GOT3 (cell line): Measurements from ENCODE around the gene NR2C1.
"Not testable (repeated sequence)": the region's sequence is repeated elsewhere in the genome, so short reads cannot be mapped to it uniquely, and the experiment has no call there.

Experiments
- DNase-seq: peaks from one replicate; lab custom pipeline; 2025; ENCODE audit warnings: mixed read lengths; lab: John Stamatoyannopoulos, UW

The NR2C1 gene

DNA sequence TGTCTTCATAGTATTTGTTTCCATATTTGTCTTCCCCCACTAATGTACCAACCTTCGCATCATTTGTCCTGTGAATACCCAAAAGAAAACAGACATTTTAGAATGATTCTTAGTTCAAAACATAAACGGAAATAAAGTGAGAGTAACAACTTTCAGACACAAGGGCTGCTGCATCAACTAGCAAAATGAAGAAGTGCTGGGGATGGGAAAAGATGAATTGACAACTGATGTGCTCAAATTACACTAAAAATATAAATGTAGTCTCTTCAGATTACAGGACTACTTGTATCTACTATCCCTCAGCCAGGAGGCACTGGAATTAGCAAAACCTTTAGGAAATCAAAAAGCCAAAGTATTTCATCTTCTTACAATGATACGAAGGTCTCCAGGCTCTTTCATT, 70.7 kb downstream of the NR2C1 start:
- no peak for DNase-seq

GRCh38 chr12:94998326-94998725, 75.1 kb downstream of the NR2C1 start:
- no peak for DNase-seq

GRCh38 chr12:94997726-94998125, 75.7 kb downstream of the NR2C1 start:
- no peak for DNase-seq

- DNase-seq = no peak
These were observed 76.4 kb downstream of the NR2C1 start for GRCh38 chr12:94997061-94997460.

DNA sequence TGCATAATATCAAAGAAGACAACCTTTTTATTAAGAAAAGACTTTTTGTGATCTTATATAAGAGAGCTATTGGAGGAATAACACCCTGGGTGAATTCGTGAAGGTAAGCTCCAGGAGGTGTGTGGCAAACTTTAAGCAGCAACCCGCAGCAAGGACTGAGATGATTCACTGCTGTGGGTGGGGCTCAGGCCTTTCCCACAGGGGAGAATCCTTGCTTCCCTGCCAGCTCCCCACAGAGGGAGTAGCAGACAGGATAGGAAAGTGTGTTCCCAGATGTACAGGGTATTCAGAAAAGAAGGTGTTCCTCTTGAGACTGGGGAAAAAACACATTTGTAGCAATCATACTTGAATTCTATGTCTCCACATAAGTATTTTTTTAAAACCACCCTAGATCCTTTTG, 79.1 kb downstream of the NR2C1 start:
- DNase-seq = no peak

DNA sequence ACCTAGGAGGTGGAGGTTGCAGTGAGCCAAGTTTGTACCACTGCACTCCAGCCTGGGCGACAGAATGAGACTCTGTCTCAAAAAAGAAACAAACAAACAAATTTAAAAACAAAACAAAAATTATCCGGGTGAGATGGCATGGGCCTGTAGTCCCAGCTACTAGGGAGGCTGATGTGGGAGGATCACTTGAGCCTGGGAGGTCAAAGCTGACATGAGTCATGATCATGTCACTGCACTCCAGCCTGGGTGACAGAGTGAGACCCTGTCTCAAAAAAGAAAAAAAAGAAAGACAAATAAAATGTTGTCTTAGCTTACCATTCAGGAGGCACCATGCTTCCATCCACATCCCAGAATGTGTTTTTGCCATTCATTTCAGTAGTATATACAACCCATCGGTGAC, 79.6 kb downstream of the NR2C1 start:
- DNase-seq = not testable (repeated sequence)

- DNase-seq = no peak
These were observed 83.2 kb downstream of the NR2C1 start for GRCh38 chr12:94990222-94990621.

DNA sequence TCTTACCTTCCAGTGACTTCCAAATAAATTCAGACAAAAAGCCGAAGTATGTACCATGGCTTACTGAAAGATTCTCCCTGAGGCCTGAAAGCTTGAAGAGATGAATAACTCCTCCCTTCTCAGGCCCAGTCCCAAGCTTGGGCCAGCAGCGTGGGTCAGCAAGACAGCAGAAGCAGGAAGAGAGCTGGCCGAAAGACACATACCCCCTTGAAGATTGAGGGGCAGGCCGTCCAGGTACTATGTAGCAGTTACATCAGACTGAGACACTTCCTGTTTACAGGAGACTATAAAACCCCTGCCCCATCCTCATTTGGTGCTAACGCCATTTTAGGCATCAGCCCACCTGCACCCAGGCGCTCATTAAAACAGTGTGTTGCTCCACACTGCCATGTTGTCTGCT, 84.9 kb downstream of the NR2C1 start:
- DNase-seq = no peak

DNA sequence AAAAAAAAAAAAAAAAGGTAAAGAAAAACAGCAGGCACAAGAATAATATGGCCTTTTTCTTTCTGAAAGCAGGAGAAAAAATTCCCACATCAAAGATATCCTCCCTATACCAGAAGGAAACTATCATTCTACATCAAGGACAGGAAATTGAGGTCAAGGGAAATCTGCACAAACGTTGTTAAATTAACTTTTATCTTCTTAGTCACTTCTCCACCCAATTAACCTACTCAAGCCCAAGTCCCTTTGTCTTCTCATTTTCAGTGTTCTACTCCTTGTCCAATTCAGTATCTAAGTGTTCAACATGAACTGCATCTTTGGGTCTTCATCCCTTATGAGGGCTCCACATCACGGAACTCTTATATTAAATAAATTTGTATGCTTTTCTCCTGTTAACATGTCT, 85.6 kb downstream of the NR2C1 start:
- DNase-seq = no peak

GRCh38 chr12:94987076-94987669, 86.2 kb downstream of the NR2C1 start:
- DNase-seq = no peak

- DNase-seq = not testable (repeated sequence)
These were observed 88.3 kb downstream of the NR2C1 start for GRCh38 chr12:94985099-94985498.

DNA sequence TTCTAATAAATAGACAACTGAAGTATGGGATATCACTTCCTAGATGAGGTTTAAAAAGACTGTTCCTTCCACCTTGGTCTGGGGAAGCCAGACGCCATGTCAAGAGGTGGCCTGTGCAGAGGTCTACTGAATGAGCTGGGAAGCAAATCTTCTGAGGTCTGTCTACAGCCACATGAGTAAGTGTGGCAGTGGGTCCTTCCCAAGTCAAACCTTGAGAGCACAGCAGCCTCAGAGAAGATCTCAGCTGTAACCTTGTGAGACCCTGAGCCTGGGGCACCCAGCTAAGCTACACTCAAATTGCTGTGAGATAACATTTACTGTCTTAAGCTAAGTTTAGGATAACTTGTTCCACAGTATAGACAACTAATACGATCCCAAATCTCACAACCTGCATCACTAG, 90.1 kb downstream of the NR2C1 start:
- no peak for DNase-seq

GRCh38 chr12:94982456-94982855, 91.0 kb downstream of the NR2C1 start:
- DNase-seq = no peak

DNA sequence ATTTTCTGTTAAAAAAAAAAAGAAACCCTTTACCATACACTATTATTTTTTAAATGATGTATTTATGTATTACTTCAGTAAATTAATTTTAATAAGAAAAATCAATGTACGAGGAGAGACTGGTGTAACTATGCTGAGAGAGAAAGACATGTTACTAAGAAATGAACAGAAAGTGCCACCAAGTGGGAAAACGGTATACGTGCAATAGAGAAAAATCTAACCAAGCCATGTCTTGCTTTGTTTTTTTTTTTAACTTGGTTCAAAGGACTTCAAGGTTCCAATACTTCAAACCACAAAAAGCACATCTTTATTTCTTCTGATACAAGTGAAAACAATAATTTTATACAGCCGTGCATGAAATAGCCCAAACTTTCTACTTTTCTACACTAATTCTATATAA, 92.8 kb downstream of the NR2C1 start:
- no peak for DNase-seq

- no peak for DNase-seq
These were observed 93.5 kb downstream of the NR2C1 start for GRCh38 chr12:94979941-94980340.

DNA sequence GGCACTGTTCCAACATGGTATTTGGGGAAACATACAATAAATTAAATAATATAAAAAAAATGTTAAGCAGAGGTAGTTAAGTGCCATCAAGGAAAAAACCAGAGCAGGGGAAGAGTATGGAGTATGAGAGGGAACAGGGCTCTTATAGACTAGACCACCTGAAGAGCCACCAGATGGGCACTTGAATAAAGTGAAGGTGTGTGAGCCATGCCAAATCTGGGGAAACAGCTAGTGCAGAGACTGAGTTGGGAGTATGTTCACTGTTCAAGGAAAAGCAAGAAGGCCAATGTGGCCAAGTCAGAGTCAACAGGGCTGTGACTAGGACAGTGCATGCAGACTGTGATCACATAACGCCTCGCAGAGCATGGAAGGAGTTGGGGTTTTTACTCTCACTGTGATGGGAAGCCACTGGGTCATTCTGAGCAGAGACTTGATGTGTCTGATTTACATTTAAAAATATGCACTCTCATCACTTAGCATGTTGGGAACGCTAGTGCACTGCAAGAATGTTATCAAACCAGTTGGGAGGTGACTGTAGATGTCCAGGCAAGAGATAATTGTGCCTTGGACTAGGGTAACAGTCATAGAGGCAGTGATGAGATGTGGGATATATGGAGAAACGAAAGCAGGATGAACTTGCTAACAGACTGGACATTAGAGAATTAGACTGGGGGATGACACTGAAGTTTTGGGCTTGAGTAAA, 95.5 kb downstream of the NR2C1 start:
- DNase-seq = no peak

- DNase-seq = no peak
These were observed 100.2 kb downstream of the NR2C1 start for GRCh38 chr12:94973221-94973620.

DNA sequence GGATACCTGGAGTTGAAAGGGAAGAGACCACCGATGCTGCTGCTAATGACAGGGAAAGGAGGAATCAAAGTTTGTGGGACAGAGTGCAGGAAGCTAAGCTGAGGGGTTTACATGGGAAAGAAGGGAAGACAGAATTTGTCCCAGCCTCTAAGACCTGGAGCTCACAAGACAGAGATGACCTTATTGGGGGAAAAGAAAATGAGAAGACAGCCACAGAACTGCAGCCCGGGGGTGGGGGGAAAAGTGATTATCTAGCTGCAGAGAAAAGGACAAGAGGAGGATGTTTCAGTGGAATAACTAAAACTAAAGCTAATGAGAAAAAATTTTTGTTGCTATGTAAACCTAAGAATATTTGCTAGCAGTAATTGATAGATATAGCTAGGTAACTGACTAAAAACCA, 100.6 kb downstream of the NR2C1 start:
- DNase-seq = no peak

DNA sequence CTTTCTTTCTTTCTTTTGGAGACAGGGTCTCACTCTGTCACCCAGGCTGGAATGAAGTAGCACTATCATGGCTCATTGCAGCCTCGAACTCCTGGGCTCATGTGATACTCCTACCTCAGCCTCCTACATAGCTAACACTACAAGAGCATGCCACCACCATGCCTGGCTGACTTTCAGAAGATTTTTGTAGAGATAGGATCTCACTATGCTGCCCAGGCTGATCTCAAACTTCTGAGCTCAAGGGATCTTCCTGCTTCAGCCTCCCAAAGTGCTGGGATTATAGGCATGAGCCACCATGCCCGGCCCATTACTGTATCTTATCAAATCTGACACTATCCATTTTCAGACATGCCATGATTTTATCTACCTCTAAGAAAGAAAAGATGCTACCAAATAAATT, 101.5 kb downstream of the NR2C1 start:
- no peak for DNase-seq

DNA sequence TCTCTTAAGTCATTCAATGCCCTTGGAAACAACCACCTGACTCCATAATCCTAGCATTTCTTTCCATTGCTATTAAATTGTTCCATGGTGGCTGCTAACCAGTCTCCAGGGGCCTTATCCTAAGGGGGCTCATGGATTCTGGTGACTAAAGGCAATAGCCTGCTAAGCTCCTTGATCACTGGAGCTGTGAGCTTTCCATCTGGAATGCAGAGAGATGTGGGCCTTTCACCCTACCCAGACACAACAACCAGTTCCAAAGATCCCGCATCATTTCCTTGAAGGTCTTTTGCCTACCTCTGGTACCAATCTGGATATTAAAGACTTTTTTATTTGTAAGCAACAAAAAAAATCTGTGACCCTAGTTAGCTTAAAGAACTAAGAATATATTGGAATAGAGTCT, 102.9 kb downstream of the NR2C1 start:
- DNase-seq = no peak
